ENCODE results near the gene PBX4.

DNA sequence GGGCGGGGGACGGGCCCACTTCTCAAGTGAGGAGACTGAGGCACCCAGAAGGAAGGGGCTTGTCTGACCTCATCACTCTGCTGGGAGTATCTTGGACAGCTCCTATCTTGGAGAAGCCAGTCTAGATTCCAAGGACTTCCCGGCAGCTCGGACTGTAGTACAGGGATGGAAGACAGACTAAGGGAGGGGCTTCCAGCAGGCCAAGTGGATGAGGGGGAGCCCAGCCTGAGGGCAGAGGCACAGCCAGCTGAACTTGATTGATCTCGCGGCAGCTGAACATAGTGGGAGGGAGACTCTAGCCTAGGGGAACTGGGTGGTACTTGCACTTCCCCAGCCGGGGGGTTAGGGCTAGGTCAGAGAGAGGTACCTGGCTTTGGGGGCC, 79.7 kb downstream of the PBX4 start:
- TF ChIP-seq, protein P1, sequence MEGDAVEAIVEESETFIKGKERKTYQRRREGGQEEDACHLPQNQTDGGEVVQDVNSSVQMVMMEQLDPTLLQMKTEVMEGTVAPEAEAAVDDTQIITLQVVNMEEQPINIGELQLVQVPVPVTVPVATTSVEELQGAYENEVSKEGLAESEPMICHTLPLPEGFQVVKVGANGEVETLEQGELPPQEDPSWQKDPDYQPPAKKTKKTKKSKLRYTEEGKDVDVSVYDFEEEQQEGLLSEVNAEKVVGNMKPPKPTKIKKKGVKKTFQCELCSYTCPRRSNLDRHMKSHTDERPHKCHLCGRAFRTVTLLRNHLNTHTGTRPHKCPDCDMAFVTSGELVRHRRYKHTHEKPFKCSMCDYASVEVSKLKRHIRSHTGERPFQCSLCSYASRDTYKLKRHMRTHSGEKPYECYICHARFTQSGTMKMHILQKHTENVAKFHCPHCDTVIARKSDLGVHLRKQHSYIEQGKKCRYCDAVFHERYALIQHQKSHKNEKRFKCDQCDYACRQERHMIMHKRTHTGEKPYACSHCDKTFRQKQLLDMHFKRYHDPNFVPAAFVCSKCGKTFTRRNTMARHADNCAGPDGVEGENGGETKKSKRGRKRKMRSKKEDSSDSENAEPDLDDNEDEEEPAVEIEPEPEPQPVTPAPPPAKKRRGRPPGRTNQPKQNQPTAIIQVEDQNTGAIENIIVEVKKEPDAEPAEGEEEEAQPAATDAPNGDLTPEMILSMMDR (IDR thresholded peaks at IDR 0.05; ENCODE audit: insufficient read depth, low read depth, low read length): no peak
- TF ChIP-seq EZH2 (IDR thresholded peaks at IDR 0.05; ENCODE audit: insufficient read depth, low read length): no peak

All from astrocyte (in vitro differentiated cells and primary cell).